ENCODE data around the gene BZW1. TPM values are rescaled to one million over a fixed set of nuclear protein-coding genes. Genes with fewer than 3 reads are reported as not detected.

Gene BZW1
- total RNA-seq, 1 donor from 2014 or later, result 433 TPM

- H3K27ac Mint-ChIP-seq (ENCODE audit: unreplicated experiment), result no peak overlapping the region
- no peak for TF ChIP-seq CTCF (conservative IDR thresholded peaks at IDR 0.05)
- no peak overlapping the region for H3K4me3 Mint-ChIP-seq
- H3K9me3 Mint-ChIP-seq, result no peaks in the 10 kb centered on the region
- no peak for DNase-seq (ENCODE audit: low read depth, low spot score)
- H3K4me1 Mint-ChIP-seq, result no peaks in the 10 kb centered on the region
- no peaks in the 10 kb centered on the region for H3K27me3 Mint-ChIP-seq (ENCODE audit: low read depth)
- H3K36me3 Mint-ChIP-seq (ENCODE audit: low read depth), result peaks cover 16% of the 10 kb centered on the region
Measured at GRCh38 chr2:200821686-200822245, 10.1 kb downstream of the BZW1 start.

- Mint-ChIP-seq H3K4me3 (no peak overlapping the region), H3K9me3 (no peaks in the 10 kb centered on the region), H3K27me3 (ENCODE audit: low read depth) (no peaks in the 10 kb centered on the region), H3K4me1 (no peaks in the 10 kb centered on the region), H3K27ac (ENCODE audit: unreplicated experiment) (no peak overlapping the region), H3K36me3 (ENCODE audit: low read depth) (no peaks in the 10 kb centered on the region)
- TF ChIP-seq CTCF (conservative IDR thresholded peaks at IDR 0.05), result no peak
- DNase-seq (ENCODE audit: low read depth, low spot score), result no peak
Measured at GRCh38 chr2:200828104-200828503, 16.4 kb downstream of the BZW1 start.

- DNase-seq (ENCODE audit: low read depth, low spot score), result no peak
- H3K4me1 Mint-ChIP-seq, result no peaks in the 10 kb centered on the region
- H3K9me3 Mint-ChIP-seq, result no peaks in the 10 kb centered on the region
- TF ChIP-seq CTCF (conservative IDR thresholded peaks at IDR 0.05), result no peak
- H3K27me3 Mint-ChIP-seq (ENCODE audit: low read depth), result no peaks in the 10 kb centered on the region
- no peaks in the 10 kb centered on the region for H3K36me3 Mint-ChIP-seq (ENCODE audit: low read depth)
- no peak overlapping the region for H3K27ac Mint-ChIP-seq (ENCODE audit: unreplicated experiment)
- no peak overlapping the region for H3K4me3 Mint-ChIP-seq
Measured at GRCh38 chr2:200828572-200829257, 17.0 kb downstream of the BZW1 start.

GRCh38 chr2:200829258-200829655 is 17.5 kb downstream of the BZW1 start:
- Mint-ChIP-seq H3K36me3 (ENCODE audit: low read depth) (no peaks in the 10 kb centered on the region), H3K9me3 (no peaks in the 10 kb centered on the region), H3K4me1 (no peaks in the 10 kb centered on the region), H3K4me3 (no peak overlapping the region), H3K27me3 (ENCODE audit: low read depth) (no peaks in the 10 kb centered on the region), H3K27ac (ENCODE audit: unreplicated experiment) (no peak overlapping the region)
- no peak for TF ChIP-seq CTCF (conservative IDR thresholded peaks at IDR 0.05)
- no peak for DNase-seq (ENCODE audit: low read depth, low spot score)

- Mint-ChIP-seq H3K27me3 (ENCODE audit: low read depth) (no peaks in the 10 kb centered on the region), H3K27ac (ENCODE audit: unreplicated experiment) (no peak overlapping the region)
- no peak for TF ChIP-seq CTCF (conservative IDR thresholded peaks at IDR 0.05)
Measured at GRCh38 chr2:200834701-200835100, 23.0 kb downstream of the BZW1 start.

More at GRCh38 chr2:200834701-200835100, 23.0 kb downstream of the BZW1 start:
- no peaks in the 10 kb centered on the region for H3K36me3 Mint-ChIP-seq (ENCODE audit: low read depth)
- no peak overlapping the region for H3K4me3 Mint-ChIP-seq
- no peak for DNase-seq (ENCODE audit: low read depth, low spot score)
- no peaks in the 10 kb centered on the region for H3K9me3 Mint-ChIP-seq
- no peaks in the 10 kb centered on the region for H3K4me1 Mint-ChIP-seq
